Measurements from ENCODE around the gene POLE. TPM values are rescaled to one million over a fixed set of nuclear protein-coding genes. Genes with fewer than 3 reads are reported as not detected.

The POLE gene
- total RNA-seq, 4 donors from 2014 or later, result 17.8 to 42.4 (median 27.0) TPM

- TF ChIP-seq CTCF (IDR thresholded peaks at IDR 0.05) (no peak), POLR2A (IDR thresholded peaks at IDR 0.05) (no peak)
Observed at GRCh38 chr12:132580701-132581292, 106.3 kb downstream of the POLE start.

GRCh38 chr12:132579744-132580143, 107.4 kb downstream of the POLE start:
- Histone ChIP-seq H3K9me3 (no peaks in the 10 kb centered on the region), H3K27ac (peak overlapping the region in 1 of 4 donors; percentile 9), H3K4me3 (no peak overlapping the region), H3K4me1 (peaks cover 0 to 21% (median 0%) of the 10 kb centered on the region in 3 donors), H3K27me3 (no peaks in the 10 kb centered on the region), H3K36me3 (peaks cover 6 to 97% (median 10%) of the 10 kb centered on the region in 3 donors)
- WGBS, 2 donors, result 68 to 69% methylated on average over 11 to 12 of the region's 12 CpGs
- intact Hi-C loops (cut with DNase I), result no loop called here
- DNase-seq, result no peak
- no peak for TF ChIP-seq CTCF (IDR thresholded peaks at IDR 0.05)
- no peak for TF ChIP-seq POLR2A (IDR thresholded peaks at IDR 0.05)

More at GRCh38 chr12:132580701-132581292, 106.3 kb downstream of the POLE start:
- H3K4me3 ChIP-seq, result no peak overlapping the region
- DNase-seq, result no peak
- H3K4me1 ChIP-seq, result peaks cover 0 to 21% (median 0%) of the 10 kb centered on the region in 3 donors
- H3K27me3 ChIP-seq, result no peaks in the 10 kb centered on the region
- intact Hi-C loops (cut with DNase I), result no loop called here
- no CpG with 5 or more reads among the region's 12 CpGs for WGBS, 2 donors
- H3K27ac ChIP-seq, result no peak overlapping the region
- peaks cover 6 to 91% (median 10%) of the 10 kb centered on the region in 3 donors for H3K36me3 ChIP-seq
- H3K9me3 ChIP-seq, result no peaks in the 10 kb centered on the region

- H3K36me3 ChIP-seq, result peaks cover 6 to 97% (median 10%) of the 10 kb centered on the region in 3 donors
- 70% methylated on average over 4 of the region's 11 CpGs; no CpG with 5 or more reads in 1 of the 2 donors for WGBS, 2 donors
- H3K4me1 ChIP-seq, result peaks cover 0 to 21% (median 0%) of the 10 kb centered on the region in 3 donors
Observed at GRCh38 chr12:132578826-132579225, 108.3 kb downstream of the POLE start.

GRCh38 chr12:132578118-132578517, 109.0 kb downstream of the POLE start:
- Histone ChIP-seq H3K9me3 (no peaks in the 10 kb centered on the region), H3K4me1 (peaks cover 0 to 21% (median 0%) of the 10 kb centered on the region in 3 donors), H3K27ac (no peak overlapping the region), H3K4me3 (no peak overlapping the region), H3K27me3 (no peaks in the 10 kb centered on the region), H3K36me3 (peaks cover 6 to 97% (median 10%) of the 10 kb centered on the region in 3 donors)
- no peak for DNase-seq
- TF ChIP-seq CTCF (IDR thresholded peaks at IDR 0.05) (no peak), POLR2A (IDR thresholded peaks at IDR 0.05) (no peak)
- intact Hi-C loops (cut with DNase I), result no loop called here
- 68% methylated on average over 5 of the region's 11 CpGs; no CpG with 5 or more reads in 1 of the 2 donors for WGBS, 2 donors

More at GRCh38 chr12:132578826-132579225, 108.3 kb downstream of the POLE start:
- intact Hi-C loops (cut with DNase I), result no loop called here
- H3K4me3 ChIP-seq, result no peak overlapping the region
- no peaks in the 10 kb centered on the region for H3K27me3 ChIP-seq
- TF ChIP-seq CTCF (IDR thresholded peaks at IDR 0.05), result no peak
- TF ChIP-seq POLR2A (IDR thresholded peaks at IDR 0.05), result no peak
- H3K9me3 ChIP-seq, result no peaks in the 10 kb centered on the region
- H3K27ac ChIP-seq, result no peak overlapping the region
- DNase-seq, result no peak

- DNase-seq, result no peak
- TF ChIP-seq CTCF (IDR thresholded peaks at IDR 0.05) (no peak), POLR2A (IDR thresholded peaks at IDR 0.05) (no peak)
- intact Hi-C loops (cut with DNase I), result no loop called here
- Histone ChIP-seq H3K4me3 (no peak overlapping the region), H3K36me3 (peaks cover 6 to 97% (median 10%) of the 10 kb centered on the region in 3 donors), H3K4me1 (peaks cover 0 to 15% (median 0%) of the 10 kb centered on the region in 3 donors), H3K27me3 (no peaks in the 10 kb centered on the region), H3K9me3 (no peaks in the 10 kb centered on the region), H3K27ac (no peak overlapping the region)
- 83 to 100% methylated on average over 2 of the region's 22 CpGs for WGBS, 2 donors
Observed at GRCh38 chr12:132577191-132577920, 109.8 kb downstream of the POLE start.

All from esophagus squamous epithelium (tissue), 5 donors.